Non-pigmented ciliary epithelial cell (primary cell): Measurements from ENCODE around the gene PSMA8.
"Not testable (repeated sequence)": the region's sequence is repeated elsewhere in the genome, so short reads cannot be mapped to it uniquely, and the experiment has no call there.

ENCODE experiments used
- DNase-seq: peaks from one replicate; pipeline ENCODE4 v3.0.0-alpha.2; 2010; ENCODE audit warnings: low read depth

The PSMA8 gene

GRCh38 chr18:26133652-26134051 is at the start of gene PSMA8:
TSS of gene PSMA8 (plus strand) at chr18:26133869. CDS start at chr18:26133966, 97 bp downstream.
- no peak for DNase-seq

DNA sequence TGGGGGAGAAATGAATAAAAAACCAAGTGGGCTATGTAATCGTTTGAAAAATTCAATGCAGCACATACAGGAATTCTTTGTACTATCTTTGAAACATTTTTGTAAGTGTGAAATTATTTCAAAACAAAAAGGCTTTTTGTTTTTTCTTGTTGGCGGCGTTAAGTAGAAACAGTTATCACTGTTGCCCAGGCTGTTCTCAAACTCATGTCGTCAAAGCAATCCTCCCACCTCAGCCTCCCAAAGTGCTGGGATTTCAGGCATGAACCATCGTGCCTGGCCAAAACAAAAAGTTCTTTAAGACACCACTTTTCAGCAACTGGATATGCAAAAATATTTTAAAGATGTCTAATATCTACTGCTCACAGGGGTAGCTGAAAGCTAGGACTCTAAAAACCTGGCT is 48.6 kb upstream of the PSMA8 start:
- no peak for DNase-seq

GRCh38 chr18:26086959-26087358 is 46.7 kb upstream of the PSMA8 start:
- DNase-seq, result no peak

DNA sequence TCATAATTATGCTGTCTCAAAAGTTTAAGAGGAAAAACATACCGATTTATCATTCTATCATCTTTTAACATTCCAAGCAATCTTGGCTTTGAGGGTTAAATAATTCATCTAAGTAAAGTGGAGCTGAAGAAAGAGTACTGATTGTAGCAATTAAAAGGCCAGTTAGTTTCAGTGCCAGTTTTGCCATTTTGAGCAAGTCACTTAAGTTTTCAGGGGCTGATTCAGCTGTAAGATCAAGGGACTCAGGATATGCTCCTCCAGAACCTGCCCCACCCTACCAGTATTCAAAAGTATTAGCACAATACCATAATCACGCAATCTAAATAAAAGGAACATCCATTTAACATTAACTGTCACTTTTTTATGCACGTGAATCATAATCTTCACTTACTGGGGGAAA is 45.2 kb upstream of the PSMA8 start:
- no peak for DNase-seq

GRCh38 chr18:26089293-26090129 is 44.2 kb upstream of the PSMA8 start:
- DNase-seq, result no peak

- DNase-seq, result peak; percentile 67
These were observed 43.3 kb upstream of the PSMA8 start, which contains the start of gene SS18 for GRCh38 chr18:26090130-26091046. TSS of gene SS18 (minus strand) at chr18:26090613. CDS start at chr18:26090569, 44 bp downstream.

DNA sequence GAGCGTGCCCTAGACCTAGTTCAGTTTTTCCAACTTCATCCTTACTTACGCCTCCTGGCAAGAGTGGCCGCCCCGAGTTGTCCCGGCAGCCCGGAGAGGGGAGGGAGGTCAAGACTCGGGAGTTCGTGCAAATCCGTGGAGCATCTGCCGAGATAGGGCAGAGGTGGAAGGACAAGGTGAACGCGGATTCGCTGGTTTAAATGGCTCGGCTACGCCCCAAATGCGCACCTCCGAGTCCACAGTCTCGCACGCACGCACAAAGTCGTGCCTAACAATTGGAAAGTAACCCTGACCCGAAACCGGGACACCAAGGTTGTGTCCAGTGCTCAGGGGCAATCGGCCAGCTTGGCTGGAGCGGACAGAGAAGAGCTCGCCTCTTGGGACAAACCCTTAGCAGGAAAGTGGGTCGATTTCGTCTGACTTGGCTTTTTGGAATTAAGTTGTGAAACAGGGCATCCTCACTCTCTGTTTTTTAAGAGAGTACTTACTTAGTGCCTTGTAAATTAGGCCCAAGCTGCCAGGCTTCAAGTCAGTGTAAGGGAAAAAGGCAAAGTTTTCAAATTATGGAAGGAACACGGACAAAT is 42.5 kb upstream of the PSMA8 start:
- no peak for DNase-seq

- DNase-seq, result no peak
These were observed 36.8 kb upstream of the PSMA8 start for GRCh38 chr18:26096852-26097251.

DNA sequence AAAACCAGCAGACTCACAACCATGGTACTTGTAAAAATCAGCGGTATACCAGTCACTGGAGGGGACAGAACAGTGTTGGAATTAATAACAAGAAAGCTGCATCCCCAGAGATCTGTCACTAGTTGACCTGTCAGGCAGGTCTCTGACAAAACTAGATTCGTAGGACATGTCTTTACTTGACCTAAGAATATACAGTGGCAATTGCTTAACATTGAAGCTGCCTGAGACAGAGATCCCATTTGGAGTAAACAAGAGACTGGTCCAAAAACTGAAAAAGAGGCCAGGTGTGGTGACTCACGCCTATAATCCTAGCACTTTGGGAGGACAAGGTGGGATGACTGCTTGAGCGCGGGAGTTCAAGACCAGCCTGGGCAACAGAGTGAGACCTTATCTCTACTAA is 36.1 kb upstream of the PSMA8 start:
- no peak for DNase-seq

- DNase-seq, result no peak
These were observed 30.1 kb upstream of the PSMA8 start for GRCh38 chr18:26103579-26103978.

DNA sequence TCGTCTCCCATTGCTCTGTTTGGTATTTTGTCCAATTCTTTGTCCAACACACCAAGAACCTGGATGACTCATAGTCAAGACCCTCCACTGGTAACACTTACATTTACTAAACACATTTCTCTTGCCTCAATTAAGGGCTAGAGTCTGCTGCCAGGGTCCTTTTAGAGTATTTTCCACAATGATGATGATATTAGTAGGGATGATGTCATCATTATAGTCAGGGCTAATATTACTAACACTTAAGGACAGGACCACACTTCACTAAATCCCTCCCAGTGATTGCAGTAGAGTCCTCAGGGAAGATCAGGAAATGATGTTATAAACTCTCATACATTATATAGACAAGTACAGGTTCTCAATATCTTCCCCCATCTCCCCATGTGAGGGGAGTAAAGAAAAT is 29.6 kb upstream of the PSMA8 start:
- DNase-seq, result no peak

GRCh38 chr18:26119246-26119645 is 14.4 kb upstream of the PSMA8 start:
- no peak for DNase-seq

GRCh38 chr18:26121476-26121875 is 12.2 kb upstream of the PSMA8 start:
- no peak for DNase-seq

DNA sequence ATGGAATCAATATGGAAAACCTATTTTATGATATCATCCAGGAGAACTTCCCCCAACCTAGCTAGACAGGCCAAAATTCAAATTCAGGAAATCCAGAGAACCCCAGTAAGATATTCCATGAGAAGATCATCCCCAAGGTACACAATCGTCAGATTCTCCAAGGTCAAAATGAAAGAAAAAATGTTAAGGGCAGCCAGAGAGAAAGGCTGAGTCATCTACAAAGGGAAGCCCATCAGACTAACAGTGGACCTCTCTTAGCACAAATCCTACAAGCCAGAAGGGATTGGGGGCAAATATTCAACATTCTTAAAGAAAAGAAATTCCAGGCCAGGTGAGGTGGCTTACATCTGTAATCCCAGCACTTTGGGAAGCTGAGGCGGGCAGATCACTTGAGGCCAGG is 11.7 kb upstream of the PSMA8 start:
- not testable (repeated sequence) for DNase-seq

DNA sequence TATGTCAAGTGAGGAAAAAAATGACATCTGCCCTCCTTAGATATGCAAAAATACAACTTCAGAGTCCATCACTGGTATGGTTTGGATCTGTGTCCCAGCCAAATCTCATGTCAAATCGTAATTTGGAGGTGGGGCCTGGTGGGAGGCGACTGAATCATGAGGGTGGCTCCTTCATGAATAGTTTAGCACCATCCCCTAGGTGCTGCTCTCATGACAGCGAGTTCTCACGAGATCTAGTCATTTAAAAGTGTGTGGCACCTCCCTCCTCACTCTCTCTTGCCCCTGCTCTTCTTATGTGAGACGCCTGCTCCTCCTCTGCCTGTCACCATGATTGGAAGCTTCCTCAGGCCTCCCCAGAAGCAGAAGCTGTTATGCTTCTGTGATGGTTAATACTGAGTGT is 5.9 kb upstream of the PSMA8 start:
- no peak for DNase-seq

GRCh38 chr18:26128192-26128591 is 5.5 kb upstream of the PSMA8 start:
- DNase-seq, result not testable (repeated sequence)

DNA sequence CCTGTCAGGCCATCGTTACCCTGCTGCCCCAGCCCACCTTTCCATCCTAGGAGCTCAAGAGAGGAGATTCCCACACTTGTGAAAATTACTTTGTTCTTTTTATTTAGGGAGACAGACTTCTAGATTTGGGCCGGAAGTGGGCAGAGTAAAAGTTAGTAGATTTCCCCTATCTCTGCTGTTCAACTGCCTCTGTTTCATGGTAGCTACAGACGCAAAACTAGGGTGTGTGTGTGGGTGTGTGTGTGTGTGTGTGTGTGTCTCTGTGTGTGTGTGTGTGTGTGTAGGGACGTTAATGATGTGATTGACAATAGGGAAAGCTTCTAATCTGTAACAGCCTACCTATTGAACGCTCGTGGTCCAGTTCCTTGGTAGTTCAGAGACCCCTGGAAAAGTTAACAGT is 438 bp downstream of the PSMA8 start:
- DNase-seq, result no peak

DNA sequence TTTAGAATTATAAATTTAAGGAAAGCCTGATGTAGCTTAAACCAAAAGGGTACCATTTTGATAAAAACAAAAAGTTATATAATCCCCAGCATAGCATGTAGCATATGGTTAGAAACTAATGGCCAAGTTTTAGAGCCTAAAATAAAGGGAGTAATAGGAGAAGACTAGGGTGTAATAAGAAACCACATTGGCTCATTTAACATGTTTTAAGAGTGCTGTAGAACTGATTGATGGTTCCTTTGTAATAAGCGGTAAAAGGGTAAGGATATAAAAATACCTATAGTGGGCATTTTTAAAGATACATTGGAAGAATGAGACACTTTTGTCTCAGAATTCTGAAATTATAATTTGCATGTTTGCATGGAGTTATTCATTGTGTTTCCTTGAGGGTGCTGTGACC is 1.9 kb downstream of the PSMA8 start:
- DNase-seq, result no peak

GRCh38 chr18:26157326-26157725 is 23.7 kb downstream of the PSMA8 start:
- DNase-seq, result no peak

GRCh38 chr18:26159353-26159752 is 25.7 kb downstream of the PSMA8 start:
- no peak for DNase-seq

DNA sequence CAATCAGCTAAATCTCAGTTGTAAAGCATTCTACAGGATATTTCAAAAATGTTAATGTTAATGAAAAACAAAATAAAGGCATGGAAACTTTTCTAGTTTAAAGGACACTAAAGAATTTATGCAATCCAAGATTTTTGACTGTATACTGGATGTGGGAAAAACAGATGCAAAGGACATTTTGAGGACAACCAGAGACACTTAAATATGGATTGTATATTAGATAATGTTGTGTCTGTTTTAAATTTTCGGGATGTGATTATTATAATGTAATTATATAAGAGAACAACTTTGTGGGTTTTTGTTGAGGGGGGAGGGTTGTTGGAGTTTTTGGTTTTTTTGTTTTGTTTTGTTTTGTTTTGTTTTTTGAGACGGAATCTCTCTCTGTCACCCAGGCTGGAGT is 30.9 kb downstream of the PSMA8 start:
- DNase-seq, result no peak

GRCh38 chr18:26167592-26167991 is 33.9 kb downstream of the PSMA8 start:
- not testable (repeated sequence) for DNase-seq

- no peak for DNase-seq
These were observed 41.8 kb downstream of the PSMA8 start for GRCh38 chr18:26175481-26175880.
